ENCODE results near the gene APMAP. TPM values are rescaled to one million over a fixed set of nuclear protein-coding genes. Genes with fewer than 3 reads are reported as not detected.

Gene APMAP
- total RNA-seq, 4 donors from 2014 or later: 18.8 to 78.7 (median 57.7) TPM

DNA sequence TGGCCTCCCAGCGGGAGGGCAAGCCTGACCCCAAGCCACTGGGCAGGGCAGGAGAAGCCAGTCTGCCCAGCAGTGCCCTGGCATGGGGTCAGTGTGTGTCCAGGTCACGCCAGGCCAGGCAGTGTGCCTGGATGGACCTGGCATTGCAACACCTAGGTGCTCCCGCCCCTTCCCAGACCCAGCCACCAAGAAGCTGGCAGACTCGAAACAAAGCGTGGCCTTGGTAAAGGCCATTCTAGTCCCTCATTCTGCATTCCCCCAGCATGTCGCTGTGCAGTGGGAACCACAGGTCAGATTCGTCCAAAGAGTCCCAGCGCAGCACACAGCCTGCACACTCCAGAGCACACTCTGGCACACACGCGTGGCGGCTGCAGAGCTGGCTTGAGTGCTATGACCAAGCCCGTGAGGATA, 19.3 kb upstream of the APMAP start:
- TF ChIP-seq CTCF (IDR thresholded peaks at IDR 0.05) (no peak), POLR2A (IDR thresholded peaks at IDR 0.05) (no peak)
- no peaks in the 10 kb centered on the region for H3K27me3 ChIP-seq
- no peaks in the 10 kb centered on the region for H3K9me3 ChIP-seq
- no peaks in the 10 kb centered on the region for H3K4me1 ChIP-seq
- no peak for DNase-seq
- no peak overlapping the region for H3K27ac ChIP-seq
- H3K4me3 ChIP-seq: no peak overlapping the region
- intact Hi-C loops (cut with DNase I; ENCODE audit: low total_unique reads): no loop called here
- H3K36me3 ChIP-seq: no peaks in the 10 kb centered on the region

GRCh38 chr20:25011261-25011660, 18.7 kb upstream of the APMAP start:
- intact Hi-C loops (cut with DNase I; ENCODE audit: low total_unique reads): no loop called here
- H3K27me3 ChIP-seq: no peaks in the 10 kb centered on the region
- H3K27ac ChIP-seq: no peak overlapping the region
- no peak for DNase-seq
- no peak overlapping the region for H3K4me3 ChIP-seq
- TF ChIP-seq CTCF (IDR thresholded peaks at IDR 0.05) (no peak), POLR2A (IDR thresholded peaks at IDR 0.05) (no peak)
- no peaks in the 10 kb centered on the region for H3K36me3 ChIP-seq
- no peaks in the 10 kb centered on the region for H3K4me1 ChIP-seq
- H3K9me3 ChIP-seq: no peaks in the 10 kb centered on the region

- no peaks in the 10 kb centered on the region for H3K36me3 ChIP-seq
- H3K4me1 ChIP-seq: no peaks in the 10 kb centered on the region
- no peak overlapping the region for H3K4me3 ChIP-seq
- intact Hi-C loops (cut with DNase I; ENCODE audit: low total_unique reads): no loop called here
- DNase-seq: peak in 1 of 2 donors; percentile 3
- H3K27me3 ChIP-seq: no peaks in the 10 kb centered on the region
- TF ChIP-seq CTCF (IDR thresholded peaks at IDR 0.05): no peak
- TF ChIP-seq POLR2A (IDR thresholded peaks at IDR 0.05): no peak
- H3K27ac ChIP-seq: no peak overlapping the region
- H3K9me3 ChIP-seq: no peaks in the 10 kb centered on the region
Observed at GRCh38 chr20:25009218-25010145, 16.9 kb upstream of the APMAP start.

DNA sequence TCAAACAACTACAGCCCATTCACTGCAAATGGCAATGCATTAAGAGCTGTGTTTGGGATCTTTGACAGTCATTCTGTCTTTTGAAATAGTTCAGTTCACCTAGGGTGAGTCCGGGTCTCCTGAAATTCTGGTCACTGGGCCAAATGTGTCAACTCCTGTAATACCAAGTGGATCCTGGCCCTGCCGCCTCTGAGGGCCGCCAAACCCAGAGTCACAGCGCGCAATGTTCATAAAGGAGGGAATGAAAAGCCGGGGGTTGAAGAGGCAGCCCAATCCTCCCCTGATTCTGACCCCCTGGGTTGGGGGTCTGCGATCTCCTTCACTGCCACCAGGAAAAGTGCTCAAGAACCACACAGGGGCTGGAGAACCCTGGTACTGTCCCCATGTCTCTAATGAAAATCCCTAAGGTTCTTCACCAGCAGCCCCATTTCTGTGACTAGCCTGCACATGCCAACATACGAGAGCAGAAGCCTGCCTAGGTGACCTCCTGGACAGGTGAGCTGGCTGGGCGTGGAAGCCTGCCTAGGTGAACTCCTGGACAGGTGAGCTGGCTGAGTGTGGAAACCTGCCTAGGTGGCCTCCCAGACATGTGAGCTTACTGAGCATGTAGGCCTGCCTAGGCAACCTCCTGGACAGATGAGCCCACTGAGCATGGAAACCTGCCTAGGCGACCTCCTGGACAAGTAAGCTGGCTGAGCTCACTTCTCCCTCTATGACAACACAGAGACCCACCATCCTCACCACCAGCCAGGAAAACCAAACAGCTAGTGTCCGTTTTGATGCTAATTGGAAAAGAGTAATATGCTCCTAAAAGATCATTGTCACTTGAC, 16.1 kb upstream of the APMAP start:
- Histone ChIP-seq H3K36me3 (no peaks in the 10 kb centered on the region), H3K4me1 (no peaks in the 10 kb centered on the region), H3K9me3 (no peaks in the 10 kb centered on the region), H3K27me3 (no peaks in the 10 kb centered on the region), H3K4me3 (no peak overlapping the region), H3K27ac (no peak overlapping the region)
- TF ChIP-seq CTCF (IDR thresholded peaks at IDR 0.05) (no peak), POLR2A (IDR thresholded peaks at IDR 0.05) (no peak)
- intact Hi-C loops (cut with DNase I; ENCODE audit: low total_unique reads): no loop called here
- DNase-seq: no peak

All from uterus (tissue), 4 donors.